GM21526 (cell line): ENCODE data around the gene TBC1D22A.

Source experiments
- ATAC-seq: cut with Tn5 transposase; IDR thresholded peaks from one replicate; pipeline ENCODE4 v1.9.1; 2021; ENCODE audit warnings: moderate library complexity; ENCODE audit not compliant: unreplicated experiment, low FRiP score

Gene TBC1D22A

DNA sequence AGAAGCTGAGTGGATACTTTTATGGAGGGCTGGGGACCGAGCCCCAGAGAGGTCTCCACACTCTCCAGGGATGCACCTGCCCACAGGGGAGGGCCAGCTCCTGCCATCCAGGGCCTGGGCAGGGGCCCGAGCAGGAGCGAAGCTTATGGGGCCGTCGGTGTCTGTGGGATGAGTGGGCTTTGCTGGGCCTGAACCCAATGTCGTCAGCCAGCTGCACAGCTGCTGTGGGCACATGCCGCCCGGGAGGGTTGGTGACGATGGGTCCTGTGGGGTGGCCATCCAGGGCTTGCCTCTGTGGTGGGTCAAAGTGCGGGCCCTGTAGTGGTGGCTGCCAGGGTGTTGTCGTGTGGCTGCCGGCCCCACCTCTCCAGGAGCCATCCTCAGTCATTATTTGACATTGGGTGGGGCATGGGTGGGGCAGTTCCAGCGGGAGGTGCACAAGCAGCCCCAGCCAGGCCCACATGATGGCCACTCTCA lies 447.1 kb downstream of the TBC1D22A start:
- no peak for ATAC-seq

DNA sequence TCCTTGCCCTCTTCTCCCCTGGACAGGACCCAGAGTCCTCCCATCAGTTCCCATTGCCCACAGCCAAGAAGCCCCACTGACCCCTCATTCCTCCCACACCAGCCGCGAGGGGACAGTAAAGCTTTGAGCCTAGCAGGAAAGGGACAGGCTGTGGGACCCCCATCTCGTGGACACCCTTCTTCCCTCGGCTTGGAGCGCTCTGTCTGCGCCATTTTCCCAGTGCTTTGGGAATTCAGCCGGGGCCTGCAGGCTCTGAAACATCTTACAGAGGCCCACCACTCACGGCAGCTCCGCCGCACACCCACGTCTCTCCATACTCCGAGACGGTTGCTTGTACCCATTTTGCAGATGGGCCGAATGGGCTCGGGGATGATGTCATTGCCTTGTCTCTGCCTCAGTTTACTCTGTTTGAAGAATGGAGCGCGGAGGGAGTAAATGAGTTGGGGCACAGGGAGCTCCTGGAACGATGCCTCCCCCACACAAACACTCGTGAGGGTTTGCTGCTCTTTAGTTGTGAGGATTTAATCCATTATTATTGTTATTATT lies 447.7 kb downstream of the TBC1D22A start:
- no peak for ATAC-seq

DNA sequence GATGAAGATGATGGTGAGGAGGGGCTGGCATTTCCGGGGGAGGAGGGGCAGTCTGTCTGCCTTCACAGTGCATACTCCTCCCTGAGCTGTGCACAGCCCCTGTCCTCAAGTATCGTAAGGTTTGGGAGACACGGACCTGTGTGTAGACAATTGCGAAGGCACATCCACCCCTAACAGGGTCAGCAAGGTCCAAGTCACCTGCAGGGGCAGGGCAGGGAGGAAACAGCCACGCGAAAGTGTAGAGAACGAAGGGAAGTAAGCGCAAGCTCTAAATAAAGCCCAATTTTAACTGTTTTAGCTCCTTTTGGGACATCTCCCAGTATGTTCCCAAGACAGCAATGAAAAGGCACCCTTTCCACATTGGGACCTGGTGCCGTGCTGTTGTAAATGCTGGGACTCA lies 448.2 kb downstream of the TBC1D22A start:
- no peak for ATAC-seq

DNA sequence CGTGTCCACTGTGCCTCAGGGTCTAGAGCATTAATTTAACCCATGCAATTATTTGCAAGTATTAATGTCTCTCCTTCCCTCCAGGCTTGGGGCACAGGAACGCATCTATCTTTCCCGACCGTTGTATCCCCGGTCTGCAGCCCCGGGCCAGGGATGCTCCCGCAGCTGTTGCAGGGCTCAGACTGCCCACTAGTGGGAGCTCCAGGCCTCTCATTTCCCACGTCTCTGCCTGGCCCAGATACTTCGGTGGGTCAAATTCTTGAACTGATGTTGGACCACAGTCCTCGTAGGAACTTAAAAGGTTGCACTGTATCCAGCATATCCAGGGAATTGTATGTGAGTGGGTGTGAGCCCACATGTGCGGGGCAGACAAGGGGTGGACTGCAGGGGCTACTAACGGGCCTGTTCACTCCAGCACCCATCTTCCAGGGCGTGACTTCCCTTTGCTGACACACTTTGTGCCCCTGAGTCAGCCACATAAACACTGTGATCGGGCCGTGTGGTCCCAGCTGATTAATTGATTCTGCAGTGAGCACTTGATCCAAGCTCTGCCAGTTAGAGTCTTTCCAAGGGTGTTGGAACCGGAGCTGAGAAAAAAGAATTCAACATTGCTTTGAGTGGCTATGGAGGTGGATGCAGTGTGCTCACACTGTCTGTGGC lies 451.3 kb downstream of the TBC1D22A start:
- no peak for ATAC-seq

DNA sequence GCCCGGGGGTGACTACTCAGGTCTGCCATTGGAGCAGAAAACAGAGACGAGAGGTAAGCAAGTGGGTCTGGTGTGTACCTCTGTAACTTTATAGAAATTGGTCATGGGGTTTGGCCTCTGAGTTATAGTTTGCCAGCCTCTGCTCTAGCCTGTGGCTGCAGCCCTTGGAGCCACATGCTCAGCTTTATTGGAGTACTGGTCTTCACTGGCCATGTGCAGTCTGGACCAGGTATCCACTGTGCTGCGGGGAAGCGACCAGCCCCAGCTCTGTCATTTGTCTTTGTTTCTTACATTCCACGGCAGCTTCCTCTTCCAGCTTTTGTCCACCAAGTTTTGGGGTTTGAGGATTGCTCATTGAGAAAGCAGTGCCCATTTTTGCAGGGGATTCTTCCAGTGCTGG lies 453.4 kb downstream of the TBC1D22A start:
- ATAC-seq = no peak

DNA sequence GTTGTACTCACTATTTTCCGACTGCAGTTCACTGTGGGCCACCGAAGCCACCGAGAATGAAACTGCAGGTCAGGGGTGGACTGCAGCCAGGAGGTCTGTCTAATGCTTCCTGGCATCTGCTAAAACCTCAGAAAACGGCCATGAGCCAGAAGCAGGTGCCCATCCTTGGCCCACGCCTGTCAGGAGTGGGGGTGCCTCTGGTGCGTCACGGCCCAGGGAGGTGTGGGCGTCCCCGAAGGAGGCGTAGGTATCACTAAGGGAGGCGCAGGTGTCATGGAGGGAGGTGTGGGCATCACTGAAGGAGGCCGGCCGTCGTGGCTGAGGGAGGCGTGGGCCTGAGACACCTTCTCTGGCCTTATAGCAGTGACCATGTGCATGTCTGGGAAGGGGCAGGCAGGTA lies 456.2 kb downstream of the TBC1D22A start:
- ATAC-seq = no peak

DNA sequence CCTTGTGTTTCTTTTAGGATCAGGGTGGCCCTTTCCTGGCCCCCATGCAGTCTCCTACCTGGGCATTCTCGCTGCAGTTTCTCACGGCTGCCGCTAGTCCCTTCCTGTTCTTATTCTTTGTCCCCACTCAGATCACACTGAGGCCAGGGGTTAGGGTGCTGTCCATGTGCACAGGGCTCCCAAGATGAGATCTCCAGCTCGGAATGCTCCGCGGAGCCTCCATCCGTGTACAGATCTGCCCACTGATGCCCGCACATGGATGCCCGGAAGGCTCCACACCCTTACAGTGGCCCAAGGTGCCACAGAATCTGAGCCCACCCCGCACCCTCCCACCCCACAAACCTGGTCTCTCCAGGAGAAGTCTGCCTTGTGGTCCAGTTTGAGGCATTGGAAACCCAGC lies 457.3 kb downstream of the TBC1D22A start:
- no peak for ATAC-seq

DNA sequence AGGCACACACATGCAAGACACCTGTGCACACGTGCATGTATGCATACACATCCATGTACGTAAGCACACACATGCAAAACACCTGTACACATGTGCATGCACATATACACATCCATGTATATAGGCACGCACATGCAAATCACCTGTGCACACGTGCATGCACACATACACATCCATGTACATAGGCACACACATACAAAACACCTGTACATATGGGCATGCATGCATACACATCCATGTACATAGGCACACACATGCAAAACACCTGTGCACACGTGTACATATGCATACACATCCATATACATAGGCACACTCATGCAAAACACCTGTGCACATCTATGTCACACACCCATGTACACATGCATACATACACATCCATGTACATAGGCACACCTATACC lies 458.3 kb downstream of the TBC1D22A start:
- ATAC-seq = no peak

DNA sequence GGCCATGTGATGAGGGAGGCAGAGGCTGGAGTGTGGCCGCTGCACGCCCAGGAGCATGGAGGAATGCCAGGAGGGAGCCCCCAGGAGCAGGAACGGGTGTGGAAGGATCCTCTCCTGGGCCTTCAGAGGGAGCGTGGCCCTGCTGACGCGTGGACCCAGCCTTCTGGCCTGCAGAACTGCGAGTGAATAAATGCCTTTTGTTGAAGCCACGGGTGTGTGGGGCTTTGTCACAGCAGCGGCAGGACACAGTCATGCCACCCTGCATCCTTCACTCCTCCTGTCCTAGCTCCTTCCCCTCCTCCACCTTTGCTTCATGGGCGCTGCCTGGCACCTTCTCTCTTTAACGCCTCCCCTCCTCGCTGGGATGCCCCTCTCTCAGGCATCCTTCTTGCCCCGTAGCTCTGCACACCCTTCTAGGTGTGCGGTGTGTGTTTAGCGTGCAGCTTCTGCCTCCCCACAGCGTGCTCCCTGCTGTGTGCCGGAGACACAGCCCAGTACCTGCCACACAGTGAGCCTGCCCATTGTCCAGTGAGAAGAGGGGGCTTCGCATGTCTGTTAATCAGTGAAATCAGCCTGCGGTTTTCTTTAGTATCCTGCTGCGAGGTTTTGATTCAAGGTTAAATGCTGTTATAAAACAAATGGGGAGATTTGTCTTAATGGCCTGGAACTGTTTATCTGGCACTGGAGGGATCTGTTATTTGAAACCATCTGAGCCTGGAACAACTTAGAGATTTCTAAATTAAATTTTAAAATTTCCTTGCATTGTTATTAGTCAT lies 459.6 kb downstream of the TBC1D22A start:
- no peak for ATAC-seq
